HG03139 (cell line): ENCODE results near the gene TMEM245.
"Not testable (repeated sequence)": the region's sequence is repeated elsewhere in the genome, so short reads cannot be mapped to it uniquely, and the experiment has no call there.

Source experiments
- ATAC-seq: cut with Tn5 transposase; IDR thresholded peaks from one replicate; pipeline ENCODE4 v1.9.1; 2021; ENCODE audit not compliant: unreplicated experiment

TMEM245 gene

GRCh38 chr9:109072133-109072692, 47.5 kb downstream of the TMEM245 start:
- no peak for ATAC-seq

GRCh38 chr9:109068764-109069163, 51.0 kb downstream of the TMEM245 start:
- no peak for ATAC-seq

- ATAC-seq: no peak
Measured at GRCh38 chr9:109064963-109065702, 54.6 kb downstream of the TMEM245 start.

GRCh38 chr9:109063760-109064159, 56.0 kb downstream of the TMEM245 start:
- ATAC-seq: no peak

- no peak for ATAC-seq
Measured at GRCh38 chr9:109062543-109062942, 57.2 kb downstream of the TMEM245 start.

GRCh38 chr9:109060191-109060590, 59.6 kb downstream of the TMEM245 start:
- ATAC-seq: no peak

- ATAC-seq: not testable (repeated sequence)
Measured at GRCh38 chr9:109053121-109053520, 66.6 kb downstream of the TMEM245 start.

GRCh38 chr9:109052416-109052815, 67.3 kb downstream of the TMEM245 start:
- no peak for ATAC-seq

GRCh38 chr9:109051733-109052132, 68.0 kb downstream of the TMEM245 start:
- ATAC-seq: no peak

- no peak for ATAC-seq
Measured at GRCh38 chr9:109050444-109050843, 69.3 kb downstream of the TMEM245 start.

- ATAC-seq: no peak
Measured at GRCh38 chr9:109048822-109049221, 70.9 kb downstream of the TMEM245 start.

- ATAC-seq: no peak
Measured at GRCh38 chr9:109047259-109047658, 72.5 kb downstream of the TMEM245 start.

- no peak for ATAC-seq
Measured at GRCh38 chr9:109046346-109046745, 73.4 kb downstream of the TMEM245 start.

GRCh38 chr9:109043578-109043977, 76.2 kb downstream of the TMEM245 start:
- ATAC-seq: no peak

- no peak for ATAC-seq
Measured at GRCh38 chr9:109040571-109040970, 79.2 kb downstream of the TMEM245 start.

GRCh38 chr9:109039539-109039938, 80.2 kb downstream of the TMEM245 start:
- no peak for ATAC-seq

- ATAC-seq: no peak
Measured at GRCh38 chr9:109037946-109038715, 81.6 kb downstream of the TMEM245 start.

GRCh38 chr9:109036744-109037680, 82.7 kb downstream of the TMEM245 start:
- no peak for ATAC-seq

- no peak for ATAC-seq
Measured at GRCh38 chr9:109035684-109036423, 83.9 kb downstream of the TMEM245 start.
